DOHH2 (cell line): ENCODE results near the gene BSDC1.

ENCODE experiments used
- CTCF ChIP-seq: fragments of 200-600 bp; sonication (generic); IDR thresholded peaks from one replicate; pipeline ENCODE4 v1.5.1; 2014; ENCODE audit warnings: antibody characterized with exemption, mild to moderate bottlenecking, low read depth, low read length; ENCODE audit not compliant: poor library complexity, severe bottlenecking
- EZH2phosphoT487 ChIP-seq: fragments of 200-600 bp; sonication (generic); IDR thresholded peaks from 2 replicates; pipeline ENCODE4 v1.6.1; 2017; ENCODE audit warnings: borderline replicate concordance, mild to moderate bottlenecking, antibody characterized with exemption, low read length, moderate library complexity, mixed read lengths

- peak; percentile 24 for TF ChIP-seq CTCF
- TF ChIP-seq EZH2phosphoT487 = no peak
Measured at GRCh38 chr1:32372149-32372756, 22.0 kb downstream of the BSDC1 start.
